GM23338 (cell line): Measurements from ENCODE around the gene SMTN. TPM values are rescaled to one million over a fixed set of nuclear protein-coding genes. Genes with fewer than 3 reads are reported as not detected.
"Not testable (repeated sequence)": the region's sequence is repeated elsewhere in the genome, so short reads cannot be mapped to it uniquely, and the experiment has no call there.

ENCODE experiments used
- ATAC-seq: fragments of 200-7000 bp; cut with Tn5 transposase; 3 replicates; pipeline ENCODE4 v1.9.1; 2020
- DNase-seq: peaks from one replicate; pipeline ENCODE4 v3.0.0-alpha.2; 2015; ENCODE audit warnings: low spot score
- H2AFZ ChIP-seq: fragments of 200-600 bp; sonication (generic); 2 replicates; pipeline ENCODE4 v1.8.0; 2016; ENCODE audit warnings: antibody characterized with exemption, mild to moderate bottlenecking, moderate library complexity
- H3F3A ChIP-seq: fragments of 200-600 bp; sonication (generic); replicated peaks from 2 replicates; pipeline ENCODE4 v1.8.0; 2017; ENCODE audit warnings: antibody characterized with exemption, mixed run types, low read depth
- H3K27ac ChIP-seq: fragments of 200-600 bp; sonication (generic); 2 replicates; pipeline ENCODE4 v1.6.1; 2016; ENCODE audit warnings: low read depth
- H3K27me3 ChIP-seq: fragments of 200-600 bp; sonication (generic); 2 replicates; pipeline ENCODE4 v1.8.0; 2016; ENCODE audit warnings: mild to moderate bottlenecking, mixed run types, moderate library complexity; ENCODE audit not compliant: insufficient read depth
- H3K36me3 ChIP-seq: fragments of 200-600 bp; sonication (generic); 2 replicates; pipeline ENCODE4 v1.8.0; 2016; ENCODE audit warnings: mild to moderate bottlenecking; ENCODE audit not compliant: insufficient read depth
- H3K4me1 ChIP-seq: fragments of 200-600 bp; sonication (generic); 2 replicates; pipeline ENCODE4 v1.8.0; 2016; ENCODE audit warnings: mild to moderate bottlenecking, moderate library complexity; ENCODE audit not compliant: insufficient read depth
- H3K4me2 ChIP-seq: fragments of 200-600 bp; sonication (generic); 2 replicates; pipeline ENCODE4 v1.7.1; 2017; ENCODE audit warnings: mixed run types
- H3K4me3 ChIP-seq: fragments of 200-600 bp; sonication (generic); 2 replicates; pipeline ENCODE4 v1.6.1; 2016; ENCODE audit warnings: mixed run types
- H3K79me2 ChIP-seq: fragments of 200-600 bp; sonication (generic); replicated peaks from 2 replicates; pipeline ENCODE4 v1.8.0; 2017; ENCODE audit warnings: mild to moderate bottlenecking; ENCODE audit not compliant: insufficient read depth
- H3K9me2 ChIP-seq: fragments of 200-600 bp; sonication (generic); 2 replicates; pipeline ENCODE4 v1.8.0; 2017; ENCODE audit not compliant: insufficient read depth
- H4K20me1 ChIP-seq: fragments of 200-600 bp; sonication (generic); replicated peaks from 2 replicates; pipeline ENCODE4 v1.8.0; 2017; ENCODE audit warnings: mild to moderate bottlenecking; ENCODE audit not compliant: insufficient read depth
- H3K27ac Mint-ChIP-seq: 2 replicates; pipeline ENCODE4 v1.8.0; 2020; ENCODE audit warnings: inconsistent platforms, mild to moderate bottlenecking, moderate library complexity, mixed read lengths
- H3K27me3 Mint-ChIP-seq: 3 replicates; pipeline ENCODE4 v1.8.0; 2022; ENCODE audit warnings: low read depth, mild to moderate bottlenecking, moderate library complexity, mixed read lengths, inconsistent platforms; ENCODE audit not compliant: insufficient read depth, poor library complexity
- H3K36me3 Mint-ChIP-seq: 3 replicates; pipeline ENCODE4 v1.8.0; 2021; ENCODE audit warnings: low read depth, mild to moderate bottlenecking, inconsistent platforms, moderate library complexity, mixed read lengths
- H3K4me1 Mint-ChIP-seq: 3 replicates; pipeline ENCODE4 v1.8.0; 2020; ENCODE audit warnings: mild to moderate bottlenecking, inconsistent platforms, mixed read lengths
- H3K4me3 Mint-ChIP-seq: 3 replicates; pipeline ENCODE4 v1.8.0; 2021; ENCODE audit warnings: moderate library complexity, mild to moderate bottlenecking, inconsistent platforms, mixed read lengths
- H3K9me3 Mint-ChIP-seq: 3 replicates; pipeline ENCODE4 v1.8.0; 2020; ENCODE audit warnings: moderate library complexity, mild to moderate bottlenecking, inconsistent platforms, mixed read lengths
- EZH2 ChIP-seq: fragments of 200-600 bp; sonication (generic); IDR thresholded peaks from one replicate; pipeline ENCODE4 v1.8.0; 2017; ENCODE audit warnings: antibody characterized with exemption, mild to moderate bottlenecking, low read depth; ENCODE audit not compliant: unreplicated experiment
- EZH2phosphoT487 ChIP-seq: fragments of 200-600 bp; sonication (generic); IDR thresholded peaks from one replicate; pipeline ENCODE4 v1.8.1; 2018; ENCODE audit warnings: antibody characterized with exemption; ENCODE audit not compliant: unreplicated experiment
- JUNB ChIP-seq: IDR thresholded peaks from one replicate; pipeline ENCODE4 v1.6.1; 2016; ENCODE audit warnings: antibody characterized with exemption; ENCODE audit not compliant: unreplicated experiment
- NANOG ChIP-seq: IDR thresholded peaks from 2 replicates; pipeline ENCODE4 v1.6.1; 2016; ENCODE audit warnings: antibody characterized with exemption, borderline replicate concordance
- POLR2AphosphoS5 ChIP-seq: IDR thresholded peaks from 2 replicates; pipeline ENCODE4 v1.6.1; 2016; ENCODE audit warnings: antibody characterized with exemption, low read depth
- STAT1 ChIP-seq: IDR thresholded peaks from one replicate; pipeline ENCODE4 v1.6.1; 2016; ENCODE audit warnings: antibody characterized with exemption; ENCODE audit not compliant: unreplicated experiment
- ZNF114 ChIP-seq: fragments of 250-450 bp; sonication (Bioruptor Pico); IDR thresholded peaks from 2 replicates; pipeline ENCODE4 v1.5.0; 2020; ENCODE audit warnings: mild to moderate bottlenecking, moderate library complexity
- polyA plus RNA-seq: library from polyadenylated mRNA; unstranded; fragments of >200 nt; fragmentation: Nextera tagmentation; extraction: Ambion mirVana; gene quantifications from 2 replicates; pipeline ENCODE4 v1.2.1, GENCODE V29; 2016
- total RNA-seq: library from RNA; depleted of rRNA; stranded (reverse); fragments of >200 nt; shearing (Covaris generic); gene quantifications from 2 replicates; pipeline ENCODE4 v1.2.3, GENCODE V29; 2014
- TF ChIP-seq, protein P1 (sequence below): IDR thresholded peaks from 2 replicates; pipeline ENCODE4 v1.6.1; 2016; ENCODE audit warnings: antibody characterized with exemption

Gene SMTN
- total and polyA plus RNA-seq, 2 experiments from 2014 or later = 27.4 to 32.2 TPM

- no peak for TF ChIP-seq ZNF114 (CRISPR knock-in tag)
- TF ChIP-seq, protein P1, sequence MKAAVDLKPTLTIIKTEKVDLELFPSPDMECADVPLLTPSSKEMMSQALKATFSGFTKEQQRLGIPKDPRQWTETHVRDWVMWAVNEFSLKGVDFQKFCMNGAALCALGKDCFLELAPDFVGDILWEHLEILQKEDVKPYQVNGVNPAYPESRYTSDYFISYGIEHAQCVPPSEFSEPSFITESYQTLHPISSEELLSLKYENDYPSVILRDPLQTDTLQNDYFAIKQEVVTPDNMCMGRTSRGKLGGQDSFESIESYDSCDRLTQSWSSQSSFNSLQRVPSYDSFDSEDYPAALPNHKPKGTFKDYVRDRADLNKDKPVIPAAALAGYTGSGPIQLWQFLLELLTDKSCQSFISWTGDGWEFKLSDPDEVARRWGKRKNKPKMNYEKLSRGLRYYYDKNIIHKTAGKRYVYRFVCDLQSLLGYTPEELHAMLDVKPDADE = no peak
Measured at GRCh38 chr22:31075961-31076360, 5.2 kb upstream of the SMTN start (continued).

- DNase-seq (no peak), ATAC-seq (no peak)
- Mint-ChIP-seq H3K4me3 (no peak overlapping the region), H3K27ac (no peak overlapping the region), H3K36me3 (no peaks in the 10 kb centered on the region; the same call in 2 of the 3 replicates), H3K4me1 (peaks cover 20% of the 10 kb centered on the region), H3K27me3 (peaks cover 17% of the 10 kb centered on the region), H3K9me3 (no peaks in the 10 kb centered on the region)
- Histone ChIP-seq H3K4me1 (peaks cover 13% of the 10 kb centered on the region), H3K27me3 (peaks cover 9% of the 10 kb centered on the region), H3K4me3 (no peak overlapping the region), H4K20me1 (peaks cover 4% of the 10 kb centered on the region; the same call in 1 of the 2 replicates), H3K79me2 (no peaks in the 10 kb centered on the region), H3K27ac (no peak overlapping the region), H2AFZ (no peak overlapping the region), H3K36me3 (no peaks in the 10 kb centered on the region), H3F3A (peaks cover 7% of the 10 kb centered on the region; the same call in 1 of the 2 replicates), H3K9me2 (no peaks in the 10 kb centered on the region), H3K4me2 (no peak overlapping the region)
- TF ChIP-seq NANOG (no peak), STAT1 (no peak), EZH2 (no peak), JUNB (no peak), POLR2AphosphoS5 (no peak), EZH2phosphoT487 (no peak)
- TF ChIP-seq, protein P1 = no peak
Measured at GRCh38 chr22:31077681-31078080, 3.4 kb upstream of the SMTN start.

DNA sequence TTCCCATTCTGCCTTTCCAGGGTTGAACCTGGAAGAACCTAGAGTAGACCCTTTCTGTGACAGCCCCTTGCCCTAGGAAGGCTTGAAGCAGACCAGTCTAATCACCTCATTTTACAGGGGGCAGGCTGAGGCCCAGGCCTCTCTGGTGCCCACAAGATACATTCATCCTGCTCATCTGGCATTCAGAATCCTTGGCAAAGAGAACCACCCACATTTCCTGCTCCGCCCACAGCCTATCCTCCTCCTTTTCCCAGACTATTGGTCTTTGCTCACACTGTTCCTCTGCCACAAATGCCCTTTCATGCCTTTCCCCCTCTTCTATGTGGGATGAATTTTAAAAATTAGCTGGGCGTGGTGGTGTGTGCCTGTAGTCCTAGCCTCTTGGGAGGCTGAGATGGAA is 2.7 kb upstream of the SMTN start:
- not testable (repeated sequence) for H2AFZ ChIP-seq, H3K27ac ChIP-seq, H3K9me3 Mint-ChIP-seq, H3K36me3 Mint-ChIP-seq, ATAC-seq, H3K4me3 ChIP-seq, H3K27me3 ChIP-seq, H3K79me2 ChIP-seq, H4K20me1 ChIP-seq, DNase-seq, H3K27ac Mint-ChIP-seq, H3F3A ChIP-seq, H3K36me3 ChIP-seq, H3K9me2 ChIP-seq, H3K4me2 ChIP-seq, H3K4me3 Mint-ChIP-seq
- H3K4me1 Mint-ChIP-seq = peaks cover 26% of the 10 kb centered on the region
- peaks cover 18% of the 10 kb centered on the region for H3K27me3 Mint-ChIP-seq
- H3K4me1 ChIP-seq = peaks cover 14% of the 10 kb centered on the region
